NCI-H2227 treated with DMSO at 0.1 percent for 48 hours (cell line): Measurements from ENCODE around the gene C11orf16.
"Not testable (repeated sequence)": the region's sequence is repeated elsewhere in the genome, so short reads cannot be mapped to it uniquely, and the experiment has no call there.

Source experiments
- DNase-seq: peaks from one replicate; lab custom pipeline; 2025; lab: John Stamatoyannopoulos, UW

C11orf16 gene

GRCh38 chr11:8886322-8886721 lies 46.4 kb downstream of the C11orf16 start:
- no peak for DNase-seq

- DNase-seq, result not testable (repeated sequence)
Measured at GRCh38 chr11:8881585-8881984, 51.2 kb downstream of the C11orf16 start.

GRCh38 chr11:8878771-8879170 lies 54.0 kb downstream of the C11orf16 start:
- DNase-seq, result no peak

- no peak for DNase-seq
Measured at GRCh38 chr11:8873741-8874405, 58.9 kb downstream of the C11orf16 start.

GRCh38 chr11:8871962-8872361 lies 60.8 kb downstream of the C11orf16 start:
- no peak for DNase-seq

GRCh38 chr11:8871171-8871775 lies 61.5 kb downstream of the C11orf16 start:
- DNase-seq, result peak; percentile 90

GRCh38 chr11:8870411-8871170 lies 62.2 kb downstream of the C11orf16 start:
- DNase-seq, result peak; percentile 83
